8988T (cell line): Measurements from ENCODE around the gene SNAP29.
"Not testable (repeated sequence)": the region's sequence is repeated elsewhere in the genome, so short reads cannot be mapped to it uniquely, and the experiment has no call there.

Experiments
- DNase-seq: peaks from one replicate; pipeline ENCODE4 v3.0.0; 2011

The SNAP29 gene

GRCh38 chr22:20867179-20868024 is 8.6 kb downstream of the SNAP29 start:
- DNase-seq = no peak

DNA sequence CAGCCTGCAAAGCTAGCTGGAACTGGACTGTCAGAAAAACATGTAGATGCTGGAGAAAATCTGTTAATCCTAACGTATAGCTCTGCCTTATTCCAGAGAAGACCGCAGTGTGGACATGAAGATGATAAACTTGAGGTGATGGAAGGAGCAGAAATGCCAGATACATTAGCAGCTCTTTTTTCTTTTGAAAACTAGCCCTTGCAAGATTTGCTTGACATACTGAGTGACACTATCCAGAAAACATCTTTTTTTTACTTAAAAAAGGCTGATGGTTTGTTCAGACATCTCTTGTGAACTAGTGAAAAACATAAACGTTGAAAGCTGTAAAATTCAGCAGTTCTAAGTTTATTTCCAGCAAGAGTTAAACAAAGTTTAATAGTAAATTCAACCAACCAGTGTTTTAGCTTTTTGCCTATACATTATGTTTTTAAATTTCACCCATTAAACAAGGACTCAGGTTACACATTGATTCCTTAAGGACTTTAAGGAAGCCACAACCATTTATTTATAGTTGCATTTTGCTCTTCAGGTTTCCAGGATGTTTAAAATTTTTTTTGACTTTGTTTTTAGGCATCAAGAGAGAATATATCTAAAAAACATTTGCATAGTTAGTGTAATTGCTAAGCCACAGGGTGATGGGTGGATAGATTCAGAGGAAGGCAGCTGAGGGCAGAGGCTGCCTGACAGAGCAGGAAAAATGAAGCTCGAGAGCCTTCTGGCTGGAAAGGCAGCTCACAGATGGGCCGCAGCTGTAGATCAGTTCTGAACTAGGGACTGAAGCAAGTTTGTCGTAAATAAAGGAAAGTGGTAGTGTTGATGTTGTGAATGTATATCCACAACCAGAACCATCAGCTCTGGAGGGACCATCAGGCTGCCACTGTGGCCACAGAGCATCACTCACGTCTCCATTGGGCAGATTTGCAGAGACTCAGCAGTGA is 9.5 kb downstream of the SNAP29 start:
- DNase-seq = no peak

- DNase-seq = no peak
Observed at GRCh38 chr22:20869234-20869633, 10.4 kb downstream of the SNAP29 start.

- no peak for DNase-seq
Observed at GRCh38 chr22:20873214-20873613, 14.4 kb downstream of the SNAP29 start.

- no peak for DNase-seq
Observed at GRCh38 chr22:20875296-20875695, 16.5 kb downstream of the SNAP29 start.

GRCh38 chr22:20877715-20878114 is 18.9 kb downstream of the SNAP29 start:
- DNase-seq = no peak

DNA sequence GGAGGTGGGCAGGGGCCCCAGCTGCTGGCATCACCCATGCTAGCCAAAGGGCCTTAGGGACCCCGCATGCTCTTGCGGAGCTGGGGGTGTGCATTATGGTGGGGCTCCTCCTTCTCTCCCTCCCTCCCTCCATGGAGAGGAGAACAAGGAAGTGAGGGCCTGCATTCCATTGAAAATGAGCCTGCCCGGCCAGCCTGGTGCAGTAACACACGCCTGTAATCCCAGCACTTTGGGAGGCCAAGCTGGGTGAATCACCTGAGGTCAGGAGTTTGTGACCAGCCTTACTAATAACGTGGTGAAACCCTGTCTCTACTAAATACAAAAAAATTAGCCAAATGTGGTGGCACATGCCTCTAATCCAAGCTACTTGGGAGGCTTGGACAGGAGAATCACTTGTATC is 22.4 kb downstream of the SNAP29 start:
- DNase-seq = no peak

DNA sequence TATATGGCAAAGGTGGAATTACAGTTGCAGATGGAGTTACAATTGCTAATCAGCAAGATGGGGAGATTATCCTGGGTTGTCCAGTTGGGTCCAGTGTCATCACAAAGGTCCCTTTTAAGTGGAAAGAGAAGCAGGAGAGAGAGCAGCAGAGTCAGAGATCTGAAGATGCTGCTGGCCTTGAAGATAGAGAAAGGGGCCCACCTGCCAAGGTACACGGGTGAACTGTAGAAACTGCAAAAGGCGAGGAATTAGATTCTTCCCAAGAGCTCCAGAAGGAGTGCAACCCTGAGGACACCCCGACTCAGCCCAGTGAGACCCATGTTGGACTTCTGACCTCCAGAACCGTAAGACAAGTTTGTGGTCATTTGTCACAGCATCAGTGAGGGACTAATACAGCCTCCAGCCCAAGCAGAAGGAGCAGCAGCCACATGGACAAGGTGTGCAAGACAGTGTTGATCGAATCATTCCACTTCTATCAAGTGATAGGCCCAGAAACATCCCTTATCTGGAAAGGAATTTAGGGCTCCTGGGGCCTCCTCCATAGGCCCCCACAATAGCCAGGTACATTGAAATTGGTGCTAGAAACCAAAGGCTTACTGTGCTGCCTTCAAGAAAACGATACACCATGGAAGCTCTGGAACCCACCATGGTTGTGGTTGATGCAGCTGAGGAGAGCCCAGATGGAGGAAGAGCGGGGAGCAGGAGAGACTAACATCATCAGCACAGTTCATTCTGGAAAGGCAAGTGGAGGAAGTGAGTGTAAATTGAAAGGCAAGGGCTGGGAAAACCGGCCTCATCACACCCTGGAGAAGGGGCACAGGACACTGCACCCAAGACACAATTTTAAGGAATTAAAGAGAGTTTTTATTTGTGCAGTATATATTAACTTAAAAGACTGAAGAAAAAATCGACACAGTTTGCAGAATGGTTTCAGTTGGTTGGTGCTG is 23.3 kb downstream of the SNAP29 start:
- DNase-seq = no peak

GRCh38 chr22:20882855-20883254 is 24.0 kb downstream of the SNAP29 start:
- no peak for DNase-seq

DNA sequence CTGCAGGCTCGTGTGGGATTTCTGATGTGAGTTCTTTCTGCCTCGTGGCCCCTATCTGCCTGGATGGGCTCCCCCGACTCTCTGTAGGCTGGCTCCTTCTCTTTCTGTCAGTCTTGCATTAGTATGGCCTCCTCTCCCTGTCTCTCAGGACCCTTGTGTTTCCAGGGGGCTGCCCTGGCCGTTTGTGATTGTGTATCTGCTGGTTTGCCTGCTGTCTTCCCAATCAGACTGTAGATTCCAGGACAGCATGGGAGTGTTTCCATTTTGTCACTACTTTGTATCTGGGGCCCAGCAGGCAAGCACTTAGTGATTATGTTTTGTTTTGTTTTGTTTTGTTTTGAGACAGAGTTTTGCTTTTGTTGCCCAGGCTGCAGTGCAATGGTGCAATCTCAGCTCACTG is 25.6 kb downstream of the SNAP29 start:
- DNase-seq = no peak

DNA sequence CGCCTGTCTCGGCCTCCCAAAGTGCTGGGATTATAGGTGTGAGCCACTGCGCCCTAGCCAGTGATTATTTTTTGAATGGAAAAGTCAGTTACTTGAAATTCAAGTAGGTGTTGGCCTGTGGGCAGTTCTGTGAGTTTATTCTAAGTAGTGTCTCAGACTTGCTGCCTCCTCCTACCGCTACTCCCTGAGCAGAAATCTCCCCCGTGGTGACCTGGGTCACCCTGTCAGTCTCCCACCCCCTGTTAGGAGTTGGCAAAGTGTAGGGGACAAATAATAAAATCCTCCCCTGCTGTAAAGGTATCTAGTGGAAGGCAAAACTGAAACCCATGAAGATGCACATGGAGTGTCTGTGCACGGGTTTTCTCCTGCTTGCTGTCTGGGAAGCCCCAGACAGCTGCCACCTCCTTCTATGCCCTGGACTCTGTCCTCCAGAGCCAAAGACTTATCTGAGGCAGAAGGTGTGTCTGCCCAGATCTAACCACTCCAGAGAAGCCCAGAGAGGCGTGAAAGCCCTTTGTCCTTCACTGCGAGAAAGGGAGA is 26.3 kb downstream of the SNAP29 start:
- DNase-seq = no peak

DNA sequence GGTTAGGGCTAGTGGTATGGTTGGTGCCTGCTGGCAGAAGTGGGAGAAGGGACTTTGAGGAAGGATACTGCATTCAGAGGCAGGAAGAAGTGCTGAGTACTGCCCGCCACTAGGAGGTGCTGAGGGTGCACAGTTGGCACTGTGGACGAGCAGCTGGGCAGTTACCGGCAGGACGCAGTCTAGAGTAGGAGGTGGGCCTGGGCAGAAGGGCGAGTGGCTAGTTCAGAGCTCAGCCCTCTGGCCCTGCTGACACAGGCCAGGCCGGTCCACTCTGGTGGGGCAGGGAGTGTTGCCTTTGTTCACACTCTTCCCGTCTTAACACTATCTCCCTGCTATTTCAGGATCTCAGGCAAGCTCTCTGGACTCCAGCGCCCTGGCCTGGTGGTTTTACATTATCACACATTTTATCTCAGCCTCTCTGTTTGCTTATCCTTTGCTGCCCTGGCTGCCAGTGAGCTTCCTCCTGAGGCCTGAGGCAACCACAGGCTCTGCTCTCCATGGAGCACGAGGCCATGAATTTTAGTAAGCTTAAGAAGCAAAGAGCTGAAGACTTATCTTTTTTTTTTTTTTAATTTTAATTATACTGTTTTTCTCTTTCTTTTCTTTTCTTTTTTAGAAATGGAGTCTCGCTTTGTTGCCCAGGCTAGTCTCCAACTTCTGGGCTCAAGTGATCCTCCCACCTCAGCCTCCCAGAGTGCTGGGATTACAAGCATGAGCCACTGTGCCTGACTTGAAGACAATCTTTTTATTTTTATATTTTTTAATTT is 26.9 kb downstream of the SNAP29 start:
- peak; percentile 73 for DNase-seq

DNA sequence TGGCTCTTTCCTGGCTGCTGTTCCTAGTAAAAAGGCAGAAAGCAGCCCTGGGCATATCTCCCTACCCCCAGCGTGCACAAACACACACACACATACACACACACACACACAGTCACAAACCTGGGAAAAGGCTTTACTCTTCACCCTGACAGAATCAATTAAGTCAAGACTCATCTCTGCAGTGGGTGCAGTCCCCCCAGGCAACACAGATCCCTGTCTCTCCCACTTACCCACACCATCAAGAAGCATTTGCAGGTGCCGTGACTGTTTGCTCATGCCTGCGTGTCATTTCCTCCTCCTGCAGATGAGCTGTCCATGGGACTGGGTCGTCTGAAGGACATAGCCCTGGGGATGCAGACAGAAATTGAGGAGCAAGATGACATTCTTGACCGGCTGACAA is 28.6 kb downstream of the SNAP29 start:
- no peak for DNase-seq

DNA sequence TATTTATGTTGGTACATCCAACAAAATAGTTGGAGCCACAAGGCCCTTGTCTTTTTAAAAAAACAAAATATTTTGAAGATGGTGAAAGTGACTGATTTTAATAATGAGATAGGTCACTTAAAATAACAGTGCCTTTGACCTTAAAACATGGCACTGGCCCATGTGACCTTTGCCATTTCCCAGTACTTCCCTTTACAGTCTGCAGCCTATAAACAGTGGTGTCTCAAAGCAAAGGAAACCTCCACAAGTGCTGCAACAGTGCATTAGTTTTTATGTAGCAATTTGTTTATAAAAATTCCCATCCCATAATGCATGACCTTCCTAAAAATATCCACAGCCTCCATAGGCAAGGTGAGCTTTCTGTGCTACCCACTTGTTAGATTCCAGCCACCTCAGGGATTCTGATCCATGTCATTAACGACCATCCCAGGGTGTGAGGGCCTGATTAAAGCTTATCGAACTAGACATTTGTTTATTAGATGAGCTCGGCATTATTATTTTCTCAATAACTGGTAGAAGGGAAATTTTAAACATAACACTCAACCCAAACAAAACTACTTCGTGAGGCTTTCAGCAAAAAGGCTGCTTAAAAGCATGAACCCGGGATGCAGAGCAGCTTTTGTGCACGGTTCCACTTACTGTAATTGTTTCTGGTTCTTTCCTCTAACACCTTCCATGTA is 30.4 kb downstream of the SNAP29 start:
- no peak for DNase-seq

- no peak for DNase-seq
Observed at GRCh38 chr22:20889904-20890540, 31.2 kb downstream of the SNAP29 start.

GRCh38 chr22:20890975-20891374 is 32.2 kb downstream of the SNAP29 start:
- no peak for DNase-seq

DNA sequence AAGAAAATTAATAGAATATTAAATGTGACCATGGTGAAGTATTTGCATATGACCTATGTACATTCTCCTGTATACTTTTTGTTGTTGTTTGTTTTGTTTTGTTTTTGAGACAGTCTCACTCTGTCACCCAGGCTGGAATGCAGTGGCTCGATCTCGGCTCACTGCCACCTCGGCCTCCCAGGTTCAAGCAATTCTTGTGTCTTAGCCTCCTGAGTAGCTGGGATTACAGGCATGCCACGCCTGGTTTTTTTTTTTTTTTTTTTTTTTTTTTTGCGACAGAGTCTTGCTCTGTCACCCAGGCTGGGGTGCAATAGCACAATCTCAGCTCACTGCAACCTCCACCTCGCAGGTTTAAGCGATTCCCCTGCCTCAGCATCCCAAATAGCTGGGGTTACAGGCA is 38.9 kb downstream of the SNAP29 start:
- DNase-seq = not testable (repeated sequence)

GRCh38 chr22:20899827-20900423 is 41.1 kb downstream of the SNAP29 start:
- no peak for DNase-seq

GRCh38 chr22:20901093-20902033 is 42.6 kb downstream of the SNAP29 start:
- not testable (repeated sequence) for DNase-seq
